HepG2 (cell line): ENCODE measurements around the gene AJM1. TPM values are rescaled to one million over a fixed set of nuclear protein-coding genes. Genes with fewer than 3 reads are reported as not detected.
"Not testable (repeated sequence)": the region's sequence is repeated elsewhere in the genome, so short reads cannot be mapped to it uniquely, and the experiment has no call there.

Experiments used
- ATAC-seq: fragments of 200-7000 bp; cut with Tn5 transposase; 3 replicates; pipeline ENCODE4 v1.9.1; 2020; ENCODE audit warnings: mild to moderate bottlenecking, moderate library complexity
- BruUV-seq: library from RNA; stranded (reverse); fragments of 400-500 nt; replicated peaks from 2 replicates; lab custom pipeline; 2021; lab: Mats Ljungman, UMichigan
- CTCF ChIA-PET: fragments of 300-600 bp; formaldehyde crosslinking; extraction: SDS; loops from one replicate; lab custom pipeline; 2021; ENCODE audit warnings: low total read pairs, inconsistent platforms, low intra/inter-chr PET ratio; lab: Yijun Ruan, JAX
- POLR2A ChIA-PET: fragments of 350-600 bp; sonication (Branson Sonifier 250); formaldehyde crosslinking; loops from one replicate; lab custom pipeline; 2020; ENCODE audit warnings: antibody characterized with exemption, inconsistent platforms; lab: Yijun Ruan, JAX
- DNase-seq: peaks from one replicate; pipeline ENCODE4 v3.0.0-alpha.2; 2015; ENCODE audit warnings: low spot score
- FAIRE-seq: peaks from 3 replicates; lab custom pipeline; 2011; peaks lifted over from hg19 to GRCh38; lab: Jason Lieb, UNC
- H2AFZ ChIP-seq: one replicate; pipeline ENCODE4 v1.6.1; 2011; ENCODE audit warnings: low read length, inconsistent platforms
- H3K27ac ChIP-seq: fragments of 300-600 bp; 3 replicates; pipeline ENCODE4 v1.8.0; 2011; ENCODE audit warnings: mixed run types, mild to moderate bottlenecking, mixed read lengths, low read length, inconsistent platforms; ENCODE audit not compliant: insufficient read depth; ENCODE audit errors: extremely low read length
- H3K27me3 ChIP-seq, 2 experiments: fragments of 200-600 bp in 1 of 2; 2 replicates in 1 of 2; 3 replicates in 1 of 2; pipeline versions ENCODE4 v1.6.0 to v1.8.0; 2011; ENCODE audit warnings: low read length in 2 of 2, mild to moderate bottlenecking in 2 of 2, moderate library complexity in 2 of 2, inconsistent platforms in 1 of 2; ENCODE audit not compliant: insufficient read depth in 2 of 2, control insufficient read depth in 1 of 2
- H3K36me3 ChIP-seq, 2 experiments: fragments of 200-600 bp in 1 of 2; replicated peaks in 1 of 2; 2 replicates in 1 of 2; 3 replicates in 1 of 2; pipeline versions ENCODE4 v1.5.1 to v1.8.0; 2011; ENCODE audit warnings: low read length in 2 of 2, inconsistent platforms in 1 of 2; ENCODE audit not compliant: insufficient read depth in 2 of 2, control insufficient read depth in 1 of 2
- H3K4me1 ChIP-seq: 2 replicates; pipeline ENCODE4 v1.5.1; 2012; ENCODE audit warnings: low read length, inconsistent platforms; ENCODE audit not compliant: insufficient read depth
- H3K4me2 ChIP-seq: 2 replicates; pipeline ENCODE4 v1.6.0; 2011; ENCODE audit warnings: low read depth, low read length, inconsistent platforms
- H3K4me3 ChIP-seq, 3 experiments: fragments of 200-600 bp in 1 of 3; sonication (generic), shearing (Covaris generic) in 1 of 3; replicated peaks in 1 of 3; 2 replicates each; pipeline ENCODE4 v1.5.1; 2011 to 2016; ENCODE audit warnings: low read length in 3 of 3, inconsistent platforms in 2 of 3, low read depth in 2 of 3, mild to moderate bottlenecking in 2 of 3, control low read depth in 1 of 3, mixed read lengths in 1 of 3; ENCODE audit not compliant: insufficient read depth in 1 of 3
- H3K79me2 ChIP-seq: one replicate; pipeline ENCODE4 v1.6.1; 2011; ENCODE audit warnings: low read length, inconsistent platforms; ENCODE audit not compliant: insufficient read depth
- H3K9ac ChIP-seq: 2 replicates; pipeline ENCODE4 v1.6.0; 2011; ENCODE audit warnings: mild to moderate bottlenecking, low read depth, low read length, inconsistent platforms; ENCODE audit not compliant: insufficient read depth
- H3K9me3 ChIP-seq: 2 replicates; pipeline ENCODE4 v1.5.1; 2012; ENCODE audit warnings: mild to moderate bottlenecking, low read length
- H4K20me1 ChIP-seq: 2 replicates; pipeline ENCODE4 v1.6.0; 2011; ENCODE audit warnings: inconsistent platforms, mild to moderate bottlenecking, low read length, moderate library complexity; ENCODE audit not compliant: insufficient read depth
- CERS6 ChIP-seq: sonication (generic); formaldehyde crosslinking; IDR thresholded peaks from 2 replicates; pipeline ENCODE4 v1.5.0; 2020; ENCODE audit warnings: missing genetic modification reagents
- MBD4 ChIP-seq: IDR thresholded peaks from 2 replicates; pipeline ENCODE4 v1.6.1; 2012; ENCODE audit warnings: low read length, inconsistent platforms, borderline replicate concordance
- POGZ ChIP-seq: sonication (generic); formaldehyde crosslinking; IDR thresholded peaks from 2 replicates; pipeline ENCODE4 v1.4.0; 2020; ENCODE audit warnings: mild to moderate bottlenecking, missing genetic modification reagents
- RFX3 ChIP-seq: IDR thresholded peaks from 2 replicates; pipeline ENCODE4 v1.6.1; 2016; ENCODE audit warnings: missing biosample characterization, missing genetic modification reagents
- ZBTB38 ChIP-seq: sonication (generic); formaldehyde crosslinking; IDR thresholded peaks from 2 replicates; pipeline ENCODE4 v1.5.1; 2020; ENCODE audit warnings: mild to moderate bottlenecking, missing genetic modification reagents
- ZC3H13 ChIP-seq: sonication (generic); formaldehyde crosslinking; IDR thresholded peaks from 2 replicates; pipeline ENCODE4 v1.8.1; 2023; ENCODE audit warnings: mild to moderate bottlenecking, missing genetic modification reagents, moderate library complexity
- ZNF331 ChIP-seq: sonication (generic); formaldehyde crosslinking; IDR thresholded peaks from 2 replicates; pipeline ENCODE4 v1.4.0; 2020; ENCODE audit warnings: missing genetic modification reagents
- ZNF362 ChIP-seq: sonication (generic); formaldehyde crosslinking; IDR thresholded peaks from 2 replicates; pipeline ENCODE4 v1.4.0; 2020; ENCODE audit warnings: missing genetic modification reagents, mild to moderate bottlenecking, borderline replicate concordance
- ZNF570 ChIP-seq: sonication (generic); formaldehyde crosslinking; IDR thresholded peaks from 2 replicates; pipeline ENCODE4 v1.4.0; 2020; ENCODE audit warnings: mild to moderate bottlenecking, missing genetic modification reagents, borderline replicate concordance
- WGBS: methylation state at CpG from one replicate; pipeline ENCODE4 v1.1.6; 2017; ENCODE audit warnings: low lambda C conversion rate; 5-methylcytosine and 5-hydroxymethylcytosine counted together
- in situ Hi-C: cut with HindIII; loops from 2 replicates; pipeline ENCODE4 v1.10.0; 2017; ENCODE audit warnings: low pct_unique_long_range_greater_than_20kb; ENCODE audit not compliant: extremely low pct_ligation_motif_present
- intact Hi-C: fragments of 100-400 bp; cut with micrococcal nuclease; formaldehyde crosslinking; loops from one replicate; pipeline ENCODE4 v1.10.0; 2022; ENCODE audit not compliant: unreplicated experiment
- polyA plus RNA-seq, 8 experiments: library from polyadenylated mRNA; depleted of rRNA in 3 of 8; stranded (reverse) in 7 of 8; unstranded in 1 of 8; fragments of >200 nt; fragmentation: Illumina TruSeq in 4 of 8; extraction: Trizol in 4 of 8; gene quantifications; 2 replicates each; pipeline versions ENCODE4 v1.2.1 to v1.2.3, GENCODE V29; 2011 to 2016; ENCODE audit warnings: low read depth in 4 of 8, missing spikeins in 1 of 8, mixed read lengths in 1 of 8; ENCODE audit not compliant: insufficient read depth in 1 of 8
- total RNA-seq, 5 experiments: library from RNA; depleted of rRNA; stranded (reverse); fragments of >200 nt; fragmentation: Illumina TruSeq; extraction: Trizol; gene quantifications; 2 replicates each; pipeline ENCODE4 v1.2.3, GENCODE V29; 2016; ENCODE audit warnings: low read depth in 1 of 5

The AJM1 gene
- total and polyA plus RNA-seq, 2 of the 13 experiments (the other 11 are each of a cell fraction or from before 2014, with no cell fraction given): 1.1 to 1.2 TPM

- Histone ChIP-seq H2AFZ (no peak overlapping the region), H3K79me2 (peaks cover 20% of the 10 kb centered on the region), H4K20me1 (0 out of 2 replicates have a peak, but pooled peaks cover 7% of the 10 kb centered on the region), H3K27me3 (no peaks in the 10 kb centered on the region), H3K4me1 (peaks cover 33% of the 10 kb centered on the region), H3K27ac (no peak overlapping the region), H3K4me3 (no peak overlapping the region), H3K9ac (no peak overlapping the region), H3K4me2 (no peak overlapping the region), H3K9me3 (peaks cover 9% of the 10 kb centered on the region), H3K36me3 (peaks cover 6 to 14% of the 10 kb centered on the region in 2 experiments; a peak in 4 of 5 replicates)
- POLR2A ChIA-PET: interaction anchor here (1.1 kb wide), 1 partner anchor 14 kb away, joined by 3 read pairs; no protein-coding TSS in a partner anchor
- DNase-seq: no peak
- WGBS: over 99% methylated on average over 18 of the region's 18 CpGs
- TF ChIP-seq MBD4 (no peak), RFX3 (CRISPR knock-in tag) (no peak), ZBTB38 (CRISPR knock-in tag) (peak; percentile 42; the same call in 1 of the 2 replicates), CERS6 (CRISPR knock-in tag) (no peak), ZNF331 (CRISPR knock-in tag) (no peak), ZNF362 (CRISPR knock-in tag) (no peak)
- no peak for FAIRE-seq
- in situ Hi-C loops: no loop called here
- CTCF ChIA-PET: no interaction called here
- no peak for ATAC-seq
- no TSS peak for BruUV-seq
- intact Hi-C loops: no loop called here
These were observed 25.6 kb downstream of the AJM1 start for GRCh38 chr9:136867917-136868316.

GRCh38 chr9:136868644-136869043 is 26.4 kb downstream of the AJM1 start:
- Histone ChIP-seq H3K4me3 (no peak overlapping the region), H3K79me2 (peaks cover 19% of the 10 kb centered on the region), H3K27ac (no peak overlapping the region), H3K4me1 (peaks cover 28% of the 10 kb centered on the region), H3K9me3 (peaks cover 13% of the 10 kb centered on the region), H3K9ac (no peak overlapping the region), H3K4me2 (no peak overlapping the region), H3K27me3 (no peaks in the 10 kb centered on the region), H2AFZ (no peak overlapping the region), H4K20me1 (0 out of 2 replicates have a peak, but pooled peaks cover 7% of the 10 kb centered on the region), H3K36me3 (peaks cover 0 to 7% of the 10 kb centered on the region in 2 experiments; a peak in 3 of 5 replicates)
- no peak for FAIRE-seq
- intact Hi-C loops: no loop called here
- ATAC-seq: no peak
- BruUV-seq: no TSS peak
- in situ Hi-C loops: no loop called here
- TF ChIP-seq POGZ (CRISPR knock-in tag): no peak
- peak; percentile 65 for TF ChIP-seq ZC3H13
- no peak for TF ChIP-seq ZNF570
- no peak for DNase-seq
- 75% methylated on average over 8 of the region's 11 CpGs for WGBS
- ChIA-PET POLR2A (no interaction called here), CTCF (no interaction called here)

GRCh38 chr9:136869611-136870010 is 27.3 kb downstream of the AJM1 start:
- Histone ChIP-seq H3K79me2 (peaks cover 11% of the 10 kb centered on the region), H3K9me3 (peaks cover 13% of the 10 kb centered on the region), H3K4me1 (peaks cover 20% of the 10 kb centered on the region)
- H3K36me3 ChIP-seq, BruUV-seq, intact Hi-C loops, H3K27me3 ChIP-seq, H3K27ac ChIP-seq, H4K20me1 ChIP-seq, CTCF ChIA-PET, H3K4me2 ChIP-seq, H2AFZ ChIP-seq, in situ Hi-C loops, FAIRE-seq, H3K4me3 ChIP-seq, H3K9ac ChIP-seq, ATAC-seq, DNase-seq: not testable (repeated sequence)
- WGBS: 91% methylated on average over 2 of the region's 2 CpGs
- POLR2A ChIA-PET: interaction anchor here (1.1 to 2.1 kb wide), 3 partner anchors 8 to 12 kb away, joined by 4 to 5 read pairs (median 5); no protein-coding TSS in a partner anchor
